GM21576 (cell line): Measurements from ENCODE around the gene CLDN9.
A peak's percentile ranks its signal among the peaks of the same experiment; 100 is the strongest.

ENCODE experiments used
- ATAC-seq: cut with Tn5 transposase; IDR thresholded peaks from one replicate; pipeline ENCODE4 v1.9.1; 2021; ENCODE audit warnings: mild to moderate bottlenecking, moderate library complexity; ENCODE audit not compliant: unreplicated experiment

Gene CLDN9

GRCh38 chr16:2992383-2993081 lies 20.2 kb upstream of the CLDN9 start:
- ATAC-seq, result no peak

DNA sequence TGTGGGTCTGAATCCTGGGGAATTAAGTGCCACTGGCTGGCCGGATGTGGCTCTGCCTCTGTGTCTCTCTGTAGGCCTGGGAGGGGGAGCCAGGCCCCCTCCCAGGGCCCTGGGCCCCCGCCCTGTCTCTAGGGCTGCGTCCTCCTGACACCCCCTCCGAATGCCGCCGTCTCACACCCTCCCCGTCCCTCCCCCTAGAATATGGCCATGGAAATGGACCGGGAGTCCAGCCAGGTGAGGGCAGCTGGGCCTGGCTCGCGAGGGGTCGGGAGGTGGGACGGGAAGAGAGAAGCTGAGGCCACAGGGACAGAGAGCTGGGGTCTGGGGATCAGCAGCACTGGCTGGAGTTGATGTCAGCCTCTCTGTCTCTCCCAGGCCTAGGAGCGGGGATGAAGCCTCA lies 16.4 kb upstream of the CLDN9 start:
- no peak for ATAC-seq

DNA sequence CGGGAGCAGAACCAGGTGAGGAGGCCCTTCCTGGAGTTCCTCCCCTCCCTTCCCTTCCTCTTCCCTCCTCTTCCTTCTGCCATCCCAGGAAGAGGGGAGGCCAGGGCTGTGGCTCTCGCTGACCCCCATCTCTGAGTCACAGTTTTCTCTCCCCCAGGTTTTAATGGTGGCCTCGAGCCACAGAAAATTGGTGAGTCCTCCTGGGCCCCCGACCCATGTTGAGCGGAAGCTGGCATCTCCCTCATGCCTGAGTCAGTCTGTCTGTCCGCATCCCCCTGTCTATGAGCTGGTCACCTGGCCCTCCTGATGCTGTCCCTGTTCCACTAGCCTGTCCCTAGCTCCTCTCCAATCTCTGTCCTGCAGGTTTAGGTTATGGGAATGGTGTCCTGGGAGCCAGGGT lies 12.8 kb upstream of the CLDN9 start:
- ATAC-seq, result no peak

- no peak for ATAC-seq
These were observed 12.2 kb upstream of the CLDN9 start for GRCh38 chr16:3000540-3000939.

GRCh38 chr16:3001316-3001715 lies 11.4 kb upstream of the CLDN9 start:
- no peak for ATAC-seq

DNA sequence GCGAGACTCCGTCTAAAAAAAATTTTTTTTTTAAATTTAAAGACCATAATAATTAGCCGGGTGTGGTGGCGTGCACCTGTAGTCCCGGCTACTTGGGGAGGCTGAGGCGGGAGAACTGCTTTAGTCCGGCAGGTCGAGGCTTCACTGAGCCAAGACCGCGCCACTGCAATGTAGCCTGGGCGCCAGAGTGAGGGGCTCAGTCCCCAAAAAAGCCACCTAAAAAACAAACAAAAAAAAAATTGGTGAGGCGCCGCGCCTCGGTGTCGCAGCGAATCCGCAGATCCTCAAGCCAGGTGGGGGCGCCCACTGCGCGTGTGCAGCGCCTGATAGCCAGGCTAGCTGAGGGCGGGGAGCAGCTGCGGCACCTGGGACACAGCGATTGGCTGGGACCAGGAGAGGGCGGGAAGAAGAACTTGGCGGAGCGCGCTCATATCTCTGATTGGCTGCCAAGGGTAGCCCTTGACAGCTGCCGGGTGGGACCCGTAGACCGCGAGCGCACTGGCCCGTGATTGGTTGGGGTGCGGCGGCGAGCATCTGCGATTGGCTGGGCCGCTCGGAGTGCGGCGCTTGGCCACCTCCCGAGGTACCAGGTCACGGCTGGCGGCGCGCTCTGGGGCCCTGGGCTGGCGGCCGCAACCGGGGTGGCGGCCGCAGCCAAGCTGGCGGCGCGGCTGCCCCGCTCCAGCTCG lies 9.0 kb upstream of the CLDN9 start:
- ATAC-seq, result peak; percentile 94

- peak; percentile 15 for ATAC-seq
These were observed 8.4 kb upstream of the CLDN9 start for GRCh38 chr16:3004319-3004718.

DNA sequence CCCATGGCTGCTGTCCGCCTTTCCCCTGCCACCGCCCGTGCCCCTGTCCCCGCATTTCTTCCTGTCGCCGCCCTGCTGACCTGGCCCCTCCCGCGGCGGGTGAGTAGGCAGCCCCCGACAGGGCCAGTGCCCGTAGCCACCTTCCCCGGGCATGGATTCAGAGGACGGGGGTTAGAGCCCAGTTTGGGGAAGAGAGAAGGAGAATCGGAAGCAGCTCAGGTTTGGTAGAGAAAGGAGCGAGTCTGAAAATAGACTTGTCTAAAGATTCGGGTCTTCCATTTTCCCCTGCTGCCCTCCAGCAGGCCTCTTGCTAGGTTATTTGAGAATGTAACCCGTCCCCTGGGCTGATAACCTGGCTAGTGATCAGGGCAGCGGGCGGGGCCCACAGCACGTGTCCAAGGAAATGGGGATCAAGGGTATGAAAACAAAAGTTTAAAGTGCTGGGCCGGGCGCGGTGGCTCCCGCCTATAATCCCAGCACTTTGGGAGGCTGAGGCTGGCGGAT lies 7.9 kb upstream of the CLDN9 start:
- no peak for ATAC-seq

- ATAC-seq, result no peak
These were observed 5.4 kb upstream of the CLDN9 start for GRCh38 chr16:3007059-3007956.

GRCh38 chr16:3007957-3008689 lies 4.6 kb upstream of the CLDN9 start:
- ATAC-seq, result no peak

DNA sequence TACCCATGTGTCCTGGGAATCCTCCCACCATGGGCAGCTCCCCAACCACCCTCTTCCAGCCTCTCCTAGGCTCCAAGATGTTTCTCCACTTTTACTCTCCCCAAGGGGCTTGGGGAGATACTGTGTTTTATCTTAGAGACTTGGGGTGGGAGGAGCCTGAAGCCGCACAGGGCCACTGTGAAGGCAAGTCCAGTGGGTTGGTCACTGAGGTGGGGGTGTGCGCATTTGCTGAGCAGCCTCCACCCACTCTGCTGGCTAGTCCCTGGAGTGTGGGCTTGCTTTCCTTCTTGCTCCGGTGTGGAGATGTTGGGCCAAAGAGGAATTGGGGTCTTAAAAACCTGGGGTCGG lies 4.1 kb upstream of the CLDN9 start:
- no peak for ATAC-seq

DNA sequence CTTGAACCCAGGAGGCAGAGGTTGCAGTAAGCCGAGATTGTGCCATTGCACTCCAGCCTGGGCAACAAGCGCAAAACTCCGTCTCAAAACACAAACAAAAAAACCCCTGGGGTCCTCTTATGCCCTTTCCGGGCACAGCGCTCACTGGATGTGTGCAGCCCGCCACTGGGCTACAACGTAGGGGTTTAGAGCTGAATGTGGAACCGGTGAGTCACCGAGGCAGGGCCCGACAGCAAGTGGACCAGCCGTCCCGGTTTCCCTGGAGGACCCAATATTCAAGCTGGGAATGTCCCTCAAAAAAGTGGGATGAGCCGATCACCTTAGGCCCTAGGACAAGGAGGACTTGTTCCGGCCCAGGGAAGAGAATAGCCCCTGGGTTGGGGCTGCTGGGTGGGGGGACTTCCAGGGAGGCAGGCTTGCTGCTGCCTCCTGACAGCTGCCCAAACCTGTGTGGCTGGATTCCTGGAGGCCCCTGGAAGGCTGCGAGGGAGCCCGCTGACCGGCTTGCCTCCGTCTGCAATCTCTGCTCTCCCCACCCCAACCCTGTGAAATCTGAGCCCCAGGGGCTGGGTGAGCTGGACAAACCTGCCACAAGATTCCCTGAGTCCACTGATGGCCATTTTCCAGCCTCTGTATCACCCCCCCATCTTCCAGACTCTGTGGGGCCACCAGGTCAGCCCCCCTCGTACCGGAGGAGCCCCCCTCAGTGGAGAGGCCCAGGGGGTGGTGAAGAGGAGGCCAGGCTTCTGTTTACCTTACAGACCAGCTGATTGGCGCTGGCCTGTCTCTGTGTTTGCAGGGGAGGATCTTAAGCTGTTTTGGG lies 2.9 kb upstream of the CLDN9 start:
- ATAC-seq, result no peak

DNA sequence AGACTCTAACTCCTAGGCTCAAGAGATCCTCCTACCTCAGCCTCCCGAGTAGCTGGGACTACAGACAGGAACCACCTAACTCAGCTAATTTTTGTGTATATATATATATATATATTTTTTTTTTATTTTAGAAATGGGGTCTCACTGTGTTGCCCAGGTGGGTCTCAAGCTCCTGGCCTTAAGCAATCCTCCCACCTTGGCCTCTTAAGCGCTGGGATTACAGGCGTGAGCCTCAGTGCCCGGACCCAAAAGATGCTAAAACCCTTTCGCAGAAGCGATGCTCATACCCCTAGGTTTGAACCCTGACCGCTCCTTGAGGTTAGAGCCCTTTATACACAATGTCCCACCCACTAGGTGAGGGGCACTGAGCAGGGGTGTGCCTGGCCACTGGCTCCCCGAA lies 2.2 kb upstream of the CLDN9 start:
- ATAC-seq, result no peak

GRCh38 chr16:3012246-3012645 lies 477 bp upstream of the CLDN9 start:
- no peak for ATAC-seq

DNA sequence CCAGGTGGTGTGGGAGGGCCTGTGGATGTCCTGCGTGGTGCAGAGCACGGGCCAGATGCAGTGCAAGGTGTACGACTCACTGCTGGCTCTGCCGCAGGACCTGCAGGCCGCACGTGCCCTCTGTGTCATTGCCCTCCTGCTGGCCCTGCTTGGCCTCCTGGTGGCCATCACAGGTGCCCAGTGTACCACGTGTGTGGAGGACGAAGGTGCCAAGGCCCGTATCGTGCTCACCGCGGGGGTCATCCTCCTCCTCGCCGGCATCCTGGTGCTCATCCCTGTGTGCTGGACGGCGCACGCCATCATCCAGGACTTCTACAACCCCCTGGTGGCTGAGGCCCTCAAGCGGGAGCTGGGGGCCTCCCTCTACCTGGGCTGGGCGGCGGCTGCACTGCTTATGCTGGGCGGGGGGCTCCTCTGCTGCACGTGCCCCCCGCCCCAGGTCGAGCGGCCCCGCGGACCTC lies 798 bp downstream of the CLDN9 start:
- ATAC-seq, result no peak

DNA sequence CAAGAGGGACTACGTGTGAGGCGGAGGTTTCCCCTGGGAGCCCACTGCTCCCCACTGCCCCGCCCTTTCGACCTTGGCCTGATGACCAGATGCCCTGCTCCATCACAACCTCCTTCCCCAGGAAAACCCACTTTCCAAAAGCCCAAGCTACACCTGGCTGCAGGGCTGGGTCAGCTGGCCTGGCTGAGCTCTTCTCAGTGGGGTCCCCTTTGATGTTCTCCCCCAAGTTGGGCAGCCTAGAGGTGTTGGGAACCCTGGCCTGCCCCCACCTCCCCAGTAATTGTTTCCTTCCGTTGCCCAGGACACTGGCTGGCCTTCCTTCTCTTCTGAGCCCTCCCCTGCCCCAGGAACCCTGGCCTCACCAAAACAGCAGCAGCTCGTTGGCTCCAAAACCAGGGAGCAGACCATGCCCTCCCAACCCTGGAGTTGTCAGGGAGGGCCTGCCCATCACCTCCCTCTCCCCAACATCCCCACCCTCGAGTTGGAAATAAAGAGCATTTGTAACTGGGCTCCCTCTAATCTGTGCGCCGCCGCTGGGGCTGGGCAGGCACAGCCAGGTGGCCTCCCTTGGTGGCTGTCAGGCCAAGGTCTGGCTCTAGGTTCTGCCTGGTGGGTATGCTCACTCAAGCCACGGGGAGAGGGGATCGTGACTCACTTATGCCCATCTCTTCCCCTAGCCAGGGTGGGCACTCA lies 1.4 kb downstream of the CLDN9 start:
- ATAC-seq, result no peak

GRCh38 chr16:3014971-3015370 lies 2.2 kb downstream of the CLDN9 start:
- no peak for ATAC-seq

- ATAC-seq, result no peak
These were observed 3.3 kb downstream of the CLDN9 start for GRCh38 chr16:3015865-3016521.

DNA sequence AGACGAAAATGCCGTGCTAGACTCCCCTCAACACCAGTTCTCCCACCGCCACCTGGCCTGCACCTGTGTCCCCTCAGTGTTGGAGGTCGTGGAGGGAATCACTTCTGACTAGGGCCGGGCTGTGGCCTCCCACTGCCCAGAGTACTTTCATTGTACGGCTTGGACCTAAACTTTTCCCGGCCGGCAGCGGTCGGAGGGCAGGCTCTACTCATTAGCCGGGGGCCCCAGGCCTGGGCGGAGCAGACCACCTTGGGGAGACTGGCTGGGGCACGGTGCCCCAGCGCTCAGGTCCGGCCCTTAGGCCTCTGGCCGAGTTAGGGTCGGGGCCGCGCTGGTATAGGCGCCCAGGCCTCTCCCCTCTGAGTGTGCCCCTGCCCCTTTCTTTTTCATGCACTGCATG lies 4.6 kb downstream of the CLDN9 start:
- no peak for ATAC-seq
